HT1080 (cell line): ENCODE data around the gene PRLHR. TPM values are rescaled to one million over a fixed set of nuclear protein-coding genes. Genes with fewer than 3 reads are reported as not detected.
"Not testable (repeated sequence)": the region's sequence is repeated elsewhere in the genome, so short reads cannot be mapped to it uniquely, and the experiment has no call there.

Experiments used
- DNase-seq: peaks from one replicate; pipeline ENCODE4 v3.0.0-alpha.2; 2015; ENCODE audit warnings: low read depth
- polyA plus RNA-seq, 2 experiments: library from polyadenylated mRNA; depleted of rRNA; stranded (reverse); fragments of >200 nt; gene quantifications; 2 replicates each; pipeline ENCODE4 v1.2.3, GENCODE V29; 2015
- total RNA-seq: library from RNA; depleted of rRNA; stranded (reverse); fragments of >200 nt; shearing (Covaris generic); gene quantifications from 2 replicates; pipeline ENCODE4 v1.2.3, GENCODE V29; 2014; rRNA removed

Gene PRLHR
- total RNA-seq = not detected in 2 replicates
- not detected in 2 replicates for polyA plus RNA-seq (2015; cell fraction: cytosol; rRNA removed)
- polyA plus RNA-seq (2015; cell fraction: nucleus; rRNA removed) = not detected in 2 replicates

GRCh38 chr10:118595598-118596425, at the start of gene PRLHR:
PRLHR (minus strand) TSS chr10:118595648; CDS start chr10:118595244, 404 bp downstream.
- no peak for DNase-seq

GRCh38 chr10:118642228-118642627, 46.8 kb upstream of the PRLHR start:
- DNase-seq = no peak

GRCh38 chr10:118638680-118639079, 43.2 kb upstream of the PRLHR start:
- DNase-seq = no peak

GRCh38 chr10:118635674-118636402, 40.4 kb upstream of the PRLHR start:
- no peak for DNase-seq

GRCh38 chr10:118633786-118634185, 38.3 kb upstream of the PRLHR start:
- DNase-seq = no peak

- no peak for DNase-seq
Measured at GRCh38 chr10:118629211-118629610, 33.8 kb upstream of the PRLHR start.

- DNase-seq = no peak
Measured at GRCh38 chr10:118628397-118628796, 32.9 kb upstream of the PRLHR start.

GRCh38 chr10:118626953-118627352, 31.5 kb upstream of the PRLHR start:
- no peak for DNase-seq

GRCh38 chr10:118625504-118625903, 30.1 kb upstream of the PRLHR start:
- no peak for DNase-seq

GRCh38 chr10:118624747-118625146, 29.3 kb upstream of the PRLHR start:
- no peak for DNase-seq

- no peak for DNase-seq
Measured at GRCh38 chr10:118621304-118621942, 26.0 kb upstream of the PRLHR start.

- not testable (repeated sequence) for DNase-seq
Measured at GRCh38 chr10:118613863-118614262, 18.4 kb upstream of the PRLHR start.

- DNase-seq = no peak
Measured at GRCh38 chr10:118610577-118610976, 15.1 kb upstream of the PRLHR start.

GRCh38 chr10:118607768-118608354, 12.4 kb upstream of the PRLHR start:
- DNase-seq = no peak

GRCh38 chr10:118605694-118606093, 10.2 kb upstream of the PRLHR start:
- no peak for DNase-seq

- no peak for DNase-seq
Measured at GRCh38 chr10:118596426-118597124, 1.1 kb upstream of the PRLHR start.

- DNase-seq = no peak
Measured at GRCh38 chr10:118595064-118595420, 406 bp downstream of the PRLHR start.

- DNase-seq = no peak
Measured at GRCh38 chr10:118594392-118595063, 920 bp downstream of the PRLHR start.

GRCh38 chr10:118592675-118593330, 2.6 kb downstream of the PRLHR start:
- DNase-seq = no peak

GRCh38 chr10:118590334-118590733, 5.1 kb downstream of the PRLHR start:
- no peak for DNase-seq
